ENCODE results near the gene CCNJL.

DNA sequence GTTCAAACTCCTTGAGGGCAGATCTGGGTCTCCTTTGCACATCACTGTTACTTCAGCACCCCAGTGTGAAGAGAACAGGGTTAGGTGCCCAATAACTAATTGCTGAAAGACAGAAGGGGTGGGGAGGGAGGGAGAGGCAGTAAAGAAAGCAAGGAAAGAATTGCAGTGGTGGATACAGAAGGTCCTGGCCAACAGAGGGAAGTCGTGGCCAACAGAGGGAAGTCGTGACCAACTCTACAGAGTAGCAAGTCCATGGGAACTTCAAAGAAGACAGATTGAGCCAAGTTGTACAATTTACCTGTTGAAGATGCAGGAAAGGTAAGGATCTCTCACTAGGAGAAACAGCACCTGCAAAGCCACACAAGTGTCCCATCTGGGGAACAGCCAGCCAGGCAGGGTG lies 27.0 kb downstream of the CCNJL start:
- TF ChIP-seq POLR2A (IDR thresholded peaks at IDR 0.05) (no peak), POLR2AphosphoS5 (IDR thresholded peaks at IDR 0.05; ENCODE audit: insufficient read depth in 1 of 2, low read depth in 1 of 2) (no peak)

Measured in vagina (tissue), 2 donors.